Fibroblast of skin of right biceps (primary cell): ENCODE data around the gene ERICH3.

ENCODE experiments used
- DNase-seq: peaks from one replicate; pipeline ENCODE4 v3.0.0-alpha.2; 2013

The ERICH3 gene

DNA sequence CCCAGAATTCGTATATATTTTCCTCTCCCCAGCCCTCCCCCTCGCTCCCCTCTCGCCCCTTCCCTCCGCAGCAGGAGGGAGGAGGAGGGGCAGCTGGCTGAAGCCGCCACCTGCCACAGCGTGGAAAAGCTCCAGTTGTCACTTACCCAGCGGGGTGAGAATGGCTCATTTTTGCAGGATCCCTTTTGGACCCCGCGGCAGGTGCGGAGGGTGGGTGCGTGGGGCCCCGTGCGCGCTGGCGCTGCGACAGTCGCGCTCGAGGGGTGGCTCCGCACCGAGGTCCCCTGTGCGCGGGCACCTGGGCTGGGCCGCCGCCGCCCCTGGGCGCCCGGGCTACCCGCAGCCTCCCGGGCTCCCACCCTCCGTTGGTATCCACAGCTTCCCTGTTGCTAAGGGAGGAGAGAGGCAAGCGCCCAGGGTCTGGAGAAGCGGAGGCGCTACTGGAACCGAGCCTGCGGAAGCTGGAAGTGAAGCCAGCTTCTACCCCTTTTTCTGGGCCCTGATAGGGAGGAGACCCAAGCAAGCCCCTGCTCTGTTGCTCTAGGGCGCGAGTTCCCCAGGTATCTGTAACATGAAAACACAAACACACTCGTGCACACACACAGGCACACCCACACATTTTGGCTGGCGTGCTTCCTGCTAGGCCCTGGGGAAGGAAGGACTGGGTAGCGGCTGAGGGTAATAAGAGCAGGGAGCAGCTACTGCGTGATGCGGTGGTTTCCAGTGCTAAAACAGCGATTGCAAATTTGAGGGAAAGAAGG lies at the start of gene ERICH3:
Gene ERICH3, minus strand, starts transcription at position 442 of the 761 bp plus-strand sequence. Its CDS starts 273 bp downstream, at position 169.
- DNase-seq, result peak; percentile 2

DNA sequence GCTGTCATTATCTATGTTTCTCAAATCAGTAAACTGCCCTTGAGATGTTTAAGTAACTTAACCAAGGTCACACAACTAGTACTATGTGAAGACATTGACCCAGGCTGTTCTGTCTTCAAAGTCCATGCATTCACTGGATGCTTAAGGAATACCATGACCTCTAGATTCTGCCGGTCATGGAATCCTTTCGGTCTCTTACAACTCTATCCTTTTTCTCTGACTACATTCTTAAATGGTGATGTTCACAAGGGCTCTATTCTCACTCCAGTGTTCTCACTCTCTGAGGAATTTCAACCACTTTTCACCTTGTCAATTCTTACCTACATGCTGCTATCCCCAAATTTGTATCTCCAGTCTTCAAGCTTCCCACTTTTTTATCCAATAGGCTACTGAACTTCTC lies 44.0 kb upstream of the ERICH3 start:
- no peak for DNase-seq

GRCh38 chr1:74716822-74717221 lies 43.2 kb upstream of the ERICH3 start:
- DNase-seq, result no peak

DNA sequence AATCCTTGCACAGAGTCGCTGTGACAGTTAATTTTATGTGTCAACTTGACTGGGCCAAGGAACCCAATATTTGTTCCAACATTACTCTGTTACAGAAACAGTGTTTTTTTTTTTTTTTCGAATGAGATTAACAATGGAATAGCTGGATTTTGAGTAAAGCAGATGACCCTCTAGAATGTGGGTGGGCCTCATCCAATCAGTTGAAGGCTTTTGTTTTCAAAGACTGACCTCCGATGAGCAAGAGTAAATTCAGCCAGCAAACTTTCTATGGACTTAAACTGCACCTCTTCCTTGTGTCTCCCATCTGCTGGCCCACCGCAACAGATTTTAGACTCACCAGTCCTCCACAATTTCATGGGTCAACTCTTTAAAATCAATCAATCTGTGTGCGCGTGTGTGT lies 42.2 kb upstream of the ERICH3 start:
- no peak for DNase-seq

DNA sequence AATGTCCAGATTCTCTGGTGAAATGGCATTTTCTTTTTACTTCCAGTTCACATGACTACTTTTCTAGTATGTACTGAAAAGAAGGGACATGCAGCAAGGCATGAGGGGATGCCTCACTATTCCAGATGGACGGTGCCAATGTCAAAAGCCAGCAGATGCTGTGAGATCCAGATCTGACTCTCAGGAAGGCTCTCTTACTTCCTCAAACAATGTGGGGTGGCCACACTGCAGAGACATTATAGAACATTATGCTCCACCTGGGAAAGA lies 41.6 kb upstream of the ERICH3 start:
- no peak for DNase-seq

DNA sequence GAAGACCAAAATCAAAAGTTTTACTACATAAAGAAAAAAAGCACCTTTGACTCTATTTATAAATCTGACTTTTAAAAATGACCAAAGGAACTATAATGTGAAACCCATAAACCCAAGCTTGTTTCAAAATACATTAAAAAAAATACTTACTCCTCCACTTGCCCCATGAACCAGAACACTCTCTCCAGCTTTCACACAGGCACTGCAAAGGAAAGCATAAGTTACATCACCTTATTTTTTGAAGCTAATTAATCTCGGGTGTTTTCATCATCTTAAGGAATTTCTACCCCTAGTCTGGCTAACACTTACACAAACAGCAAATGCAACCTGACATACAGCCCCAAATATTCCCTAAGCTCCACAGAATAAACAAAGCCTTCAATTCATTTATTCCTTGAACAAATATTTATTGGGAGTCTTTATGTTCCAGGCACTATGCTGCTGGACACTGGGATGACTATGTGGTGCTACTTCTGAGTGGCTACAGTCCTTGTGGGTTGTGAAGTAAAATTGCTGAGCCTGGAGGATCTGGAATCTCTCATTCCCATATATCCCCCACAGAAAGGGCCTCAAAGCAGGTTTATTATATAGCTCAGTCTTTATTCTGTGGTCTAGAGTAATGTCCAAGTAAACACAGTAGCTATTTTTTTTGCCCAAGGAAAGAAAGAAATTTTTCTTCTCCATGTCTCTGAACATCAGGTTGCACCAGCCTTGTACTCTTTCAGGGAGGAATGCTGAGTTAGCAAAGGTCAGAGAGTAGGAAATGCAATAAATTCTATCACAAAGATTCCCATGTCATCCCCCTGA lies 41.0 kb upstream of the ERICH3 start:
- peak; percentile 28 for DNase-seq

DNA sequence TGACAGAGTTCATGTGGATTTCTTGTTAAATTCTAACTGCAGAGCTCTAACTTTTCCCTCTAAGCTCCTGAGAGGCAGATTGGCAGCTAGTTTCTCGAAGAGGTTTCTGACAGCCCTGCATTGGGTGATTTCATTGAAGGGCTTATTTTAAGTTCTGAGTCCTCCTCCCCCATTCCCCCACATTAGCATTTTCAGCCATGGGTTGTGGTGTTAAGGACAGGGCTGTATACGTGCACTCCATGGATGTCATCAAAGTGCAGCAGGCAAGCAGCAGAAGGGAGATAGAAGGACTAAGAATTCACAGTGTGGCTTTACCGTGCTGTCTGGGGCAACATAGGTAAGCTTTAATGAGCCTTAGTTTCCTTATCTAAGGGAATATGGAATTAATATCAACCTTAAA lies 40.3 kb upstream of the ERICH3 start:
- DNase-seq, result no peak

DNA sequence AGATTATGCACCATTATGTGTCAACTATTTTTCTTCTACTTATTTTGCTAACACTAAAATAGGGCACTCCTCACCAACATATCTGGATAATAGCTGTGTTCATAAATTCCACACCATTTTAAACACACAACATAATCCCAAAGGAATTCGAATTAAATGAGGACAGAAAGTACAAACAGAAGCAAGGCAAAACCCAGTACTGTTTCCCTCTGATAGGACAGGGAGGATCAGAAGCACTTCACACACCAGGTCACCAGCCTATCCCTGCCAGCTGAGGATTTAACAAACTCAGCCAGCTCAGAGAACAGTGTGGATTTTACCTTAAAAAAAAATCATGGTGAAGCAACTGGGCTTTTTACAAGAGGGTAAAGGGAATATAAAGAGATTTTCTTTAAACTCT lies 39.3 kb upstream of the ERICH3 start:
- DNase-seq, result no peak

DNA sequence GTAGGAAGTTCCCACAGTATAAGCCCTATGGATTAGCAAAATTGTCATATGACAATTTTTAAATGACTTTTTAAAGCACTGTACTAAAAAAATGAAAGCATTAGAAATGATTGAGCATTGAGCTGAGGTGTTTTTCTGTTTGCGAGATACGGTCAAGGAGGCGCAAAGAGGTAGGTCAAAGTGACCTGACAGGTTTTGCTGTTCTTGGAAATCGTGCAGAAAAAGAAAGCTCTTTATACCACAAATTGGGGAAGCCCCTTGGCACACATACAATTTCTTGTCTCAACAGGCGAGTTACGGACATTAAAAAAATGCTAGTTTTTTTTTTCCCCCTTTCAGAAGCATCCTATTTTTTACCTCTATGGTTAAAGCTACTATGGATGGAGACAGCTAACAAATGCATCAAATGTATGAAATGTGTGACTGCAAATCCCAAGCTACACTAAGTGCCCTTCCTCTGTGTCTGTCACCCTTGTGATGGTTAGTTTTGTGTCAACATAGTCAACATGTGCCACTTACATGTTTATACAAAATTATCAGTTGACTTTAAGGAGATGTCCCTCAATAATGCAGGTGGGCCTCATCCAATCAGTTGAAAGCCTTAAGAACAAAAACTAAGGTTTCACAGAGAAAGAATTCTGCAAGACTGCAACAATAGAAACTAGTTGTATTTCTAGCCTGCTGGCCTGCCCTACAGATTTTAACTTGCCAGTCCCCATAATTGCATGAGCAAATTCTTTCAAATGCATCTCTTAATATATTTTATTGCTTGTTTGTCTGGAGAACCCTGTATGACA lies 30.0 kb upstream of the ERICH3 start:
- DNase-seq, result no peak

- DNase-seq, result no peak
Measured at GRCh38 chr1:74699331-74699730, 25.7 kb upstream of the ERICH3 start.

DNA sequence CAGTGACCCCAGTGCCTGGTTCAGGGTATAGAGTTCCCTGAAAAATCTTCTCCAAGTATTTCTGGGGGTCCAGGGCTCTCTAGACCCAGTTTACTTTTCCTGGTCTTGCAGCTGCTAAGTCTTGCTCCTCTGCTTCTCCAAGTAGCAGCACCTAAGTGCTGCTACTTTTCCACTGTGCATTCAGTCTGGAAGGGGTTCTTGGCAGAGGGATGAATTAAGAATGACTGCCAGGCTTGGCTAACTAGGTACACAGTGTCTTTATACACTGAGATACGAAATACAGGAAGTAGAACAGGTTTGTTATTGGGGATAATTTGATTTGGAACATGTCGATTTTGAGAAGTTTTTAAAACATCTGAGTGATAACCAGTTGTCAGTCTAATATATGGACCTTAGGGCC lies 24.2 kb upstream of the ERICH3 start:
- no peak for DNase-seq

DNA sequence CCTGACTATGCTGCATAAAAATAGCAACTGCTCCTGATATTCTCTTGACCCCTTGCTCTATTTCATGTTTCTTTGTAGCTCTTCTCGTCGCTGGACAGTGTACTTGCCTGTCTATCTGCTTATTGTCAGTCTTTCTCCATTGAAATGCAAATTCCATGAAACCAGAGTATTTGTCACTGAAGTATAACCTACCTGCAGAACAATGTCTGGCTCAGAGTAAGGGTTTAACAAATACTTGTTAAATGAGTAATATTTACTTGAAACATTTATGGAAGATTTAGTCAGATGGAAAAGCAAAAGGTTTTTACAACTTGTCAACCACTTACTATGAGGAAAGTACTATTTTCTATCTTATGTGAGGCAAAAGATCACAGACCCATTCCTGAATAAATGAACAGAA lies 19.9 kb upstream of the ERICH3 start:
- DNase-seq, result peak; percentile 13

- no peak for DNase-seq
Measured at GRCh38 chr1:74690909-74691308, 17.3 kb upstream of the ERICH3 start.

- DNase-seq, result no peak
Measured at GRCh38 chr1:74690364-74690696, 16.7 kb upstream of the ERICH3 start.

DNA sequence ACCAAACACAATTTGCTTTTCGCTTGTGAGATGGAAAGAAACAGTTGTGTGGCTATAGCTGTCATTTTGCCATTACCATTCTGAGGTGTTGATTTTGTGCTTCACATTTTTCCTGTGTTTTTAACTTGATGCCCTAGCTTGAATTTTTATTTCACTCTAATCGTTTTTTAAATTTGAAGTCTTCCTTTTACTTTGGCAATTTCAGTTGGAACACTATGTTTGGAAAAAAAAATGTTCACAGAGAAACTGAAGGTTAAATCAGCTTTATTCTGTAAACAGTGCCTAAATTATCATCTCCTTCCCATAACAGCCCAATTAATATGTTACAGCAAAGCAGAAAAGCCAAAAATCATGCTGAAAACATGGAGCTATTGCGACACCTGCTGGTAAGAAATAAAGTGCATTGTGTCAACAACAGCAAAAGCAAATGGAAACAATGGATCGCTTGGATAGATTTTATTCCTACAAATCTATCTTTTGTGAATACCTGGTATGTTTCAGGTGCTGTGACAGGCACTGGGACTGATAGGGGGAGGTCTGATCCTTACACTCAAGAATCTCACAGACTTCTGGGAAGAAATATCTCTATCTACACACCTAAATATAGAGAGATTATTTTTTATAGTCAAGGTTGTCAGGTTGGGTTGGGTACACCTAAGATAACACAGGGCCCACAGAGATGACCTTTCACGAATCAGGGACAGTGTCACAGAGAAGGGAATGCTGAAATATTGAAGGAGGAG lies 16.2 kb upstream of the ERICH3 start:
- peak; percentile 53 for DNase-seq

- DNase-seq, result no peak
Measured at GRCh38 chr1:74686928-74687327, 13.3 kb upstream of the ERICH3 start.

- no peak for DNase-seq
Measured at GRCh38 chr1:74684301-74684700, 10.7 kb upstream of the ERICH3 start.

GRCh38 chr1:74683656-74684055 lies 10.1 kb upstream of the ERICH3 start:
- DNase-seq, result no peak

DNA sequence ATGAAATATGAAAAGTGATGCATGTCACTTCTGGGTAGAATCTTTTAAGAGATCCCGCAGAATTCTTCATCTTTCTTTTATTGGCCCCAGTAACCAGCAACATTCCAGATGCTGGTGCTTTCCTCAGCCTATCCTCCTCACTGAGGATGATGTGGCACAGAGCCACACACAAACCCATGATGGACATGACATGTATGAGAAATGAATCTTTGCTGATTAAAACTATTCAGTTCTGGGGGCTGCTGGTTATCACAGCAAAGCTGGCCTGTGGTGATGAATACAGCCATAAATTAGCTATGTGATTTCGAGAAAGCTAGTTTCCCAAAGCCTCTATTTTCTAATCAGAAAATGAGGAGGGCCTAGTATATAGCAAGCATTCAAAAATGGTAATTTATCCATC lies 8.3 kb upstream of the ERICH3 start:
- DNase-seq, result no peak

- DNase-seq, result no peak
Measured at GRCh38 chr1:74681449-74681848, 7.9 kb upstream of the ERICH3 start.

GRCh38 chr1:74681001-74681400 lies 7.4 kb upstream of the ERICH3 start:
- no peak for DNase-seq

DNA sequence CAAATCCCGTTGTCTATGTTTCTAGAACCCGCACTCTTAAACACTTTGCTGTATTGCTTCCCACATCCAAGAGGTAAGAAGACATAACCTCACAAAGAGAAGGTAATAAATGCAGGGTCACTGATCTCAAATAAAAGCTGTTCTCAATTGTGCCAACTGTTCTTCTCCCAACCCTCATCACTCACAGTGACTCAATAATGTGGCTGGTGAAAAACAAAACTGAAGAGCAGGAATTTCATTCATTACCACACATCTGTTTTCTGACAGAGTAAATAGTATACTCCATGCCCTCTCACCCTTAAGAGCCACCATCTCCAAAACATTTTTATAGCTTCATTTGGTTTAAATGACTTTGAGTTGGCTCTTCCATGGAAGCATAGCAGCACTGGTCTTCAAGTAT lies 6.2 kb upstream of the ERICH3 start:
- DNase-seq, result no peak

- DNase-seq, result no peak
Measured at GRCh38 chr1:74677926-74678325, 4.3 kb upstream of the ERICH3 start.
